ENCODE data around the gene ATF7. TPM values are rescaled to one million over a fixed set of nuclear protein-coding genes. Genes with fewer than 3 reads are reported as not detected.

ATF7 gene
- total RNA-seq, 4 donors from 2014 or later, result 26.7 to 54.9 (median 33.3) TPM

DNA sequence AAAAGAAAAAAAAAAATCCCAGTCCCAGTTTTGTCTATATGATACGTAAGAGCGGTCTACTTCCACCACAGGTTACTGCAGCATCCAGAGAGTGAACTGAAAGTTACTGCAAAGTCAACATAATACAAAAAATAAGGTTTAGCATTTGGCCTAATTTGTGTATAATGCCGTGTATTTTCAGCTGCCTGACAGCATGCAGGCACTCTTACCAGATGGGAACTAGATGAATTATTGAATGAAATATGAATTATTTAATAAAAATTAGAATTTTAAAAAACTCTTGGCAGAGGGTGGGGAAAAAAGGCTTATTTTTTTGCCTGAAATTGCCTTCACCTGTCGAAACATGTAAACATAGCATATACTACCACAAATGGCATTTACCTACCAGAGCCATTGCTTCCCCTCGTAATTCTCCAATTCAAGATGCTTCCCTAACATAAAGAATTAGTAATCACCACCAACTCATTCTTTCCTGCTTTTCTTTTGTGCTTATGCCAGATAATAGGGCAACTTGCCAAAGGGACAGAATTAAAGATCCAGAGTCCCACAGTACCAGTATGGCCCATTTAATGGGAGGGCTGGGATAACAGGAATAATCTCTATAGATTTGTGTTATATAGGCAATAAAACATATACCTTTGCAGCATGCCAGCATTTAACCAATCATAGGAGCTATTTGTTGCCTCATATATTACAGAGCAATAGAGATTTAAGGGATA, 31.1 kb downstream of the ATF7 start:
- H3K4me3 ChIP-seq, result no peak overlapping the region
- H3K27me3 ChIP-seq, result no peaks in the 10 kb centered on the region
- WGBS, 2 donors (ENCODE audit: low coverage in 1 of 2), result 68 to 69% methylated on average over 5 of the region's 5 CpGs
- H3K36me3 ChIP-seq, result no peaks in the 10 kb centered on the region
- ATAC-seq, result no peak
- H3K9me3 ChIP-seq, result no peaks in the 10 kb centered on the region
- peak overlapping the region in 3 of 4 donors; percentile 14 to 62 (median 53) for H3K27ac ChIP-seq
- TF ChIP-seq POLR2AphosphoS5 (IDR thresholded peaks at IDR 0.05) (no peak), POLR2A (IDR thresholded peaks at IDR 0.05) (no peak), EP300 (IDR thresholded peaks at IDR 0.05) (no peak)
- TF ChIP-seq, protein P1, sequence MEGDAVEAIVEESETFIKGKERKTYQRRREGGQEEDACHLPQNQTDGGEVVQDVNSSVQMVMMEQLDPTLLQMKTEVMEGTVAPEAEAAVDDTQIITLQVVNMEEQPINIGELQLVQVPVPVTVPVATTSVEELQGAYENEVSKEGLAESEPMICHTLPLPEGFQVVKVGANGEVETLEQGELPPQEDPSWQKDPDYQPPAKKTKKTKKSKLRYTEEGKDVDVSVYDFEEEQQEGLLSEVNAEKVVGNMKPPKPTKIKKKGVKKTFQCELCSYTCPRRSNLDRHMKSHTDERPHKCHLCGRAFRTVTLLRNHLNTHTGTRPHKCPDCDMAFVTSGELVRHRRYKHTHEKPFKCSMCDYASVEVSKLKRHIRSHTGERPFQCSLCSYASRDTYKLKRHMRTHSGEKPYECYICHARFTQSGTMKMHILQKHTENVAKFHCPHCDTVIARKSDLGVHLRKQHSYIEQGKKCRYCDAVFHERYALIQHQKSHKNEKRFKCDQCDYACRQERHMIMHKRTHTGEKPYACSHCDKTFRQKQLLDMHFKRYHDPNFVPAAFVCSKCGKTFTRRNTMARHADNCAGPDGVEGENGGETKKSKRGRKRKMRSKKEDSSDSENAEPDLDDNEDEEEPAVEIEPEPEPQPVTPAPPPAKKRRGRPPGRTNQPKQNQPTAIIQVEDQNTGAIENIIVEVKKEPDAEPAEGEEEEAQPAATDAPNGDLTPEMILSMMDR (IDR thresholded peaks at IDR 0.05), result no peak
- peaks cover 13 to 85% (median 28%) of the 10 kb centered on the region in 3 donors for H3K4me1 ChIP-seq

DNA sequence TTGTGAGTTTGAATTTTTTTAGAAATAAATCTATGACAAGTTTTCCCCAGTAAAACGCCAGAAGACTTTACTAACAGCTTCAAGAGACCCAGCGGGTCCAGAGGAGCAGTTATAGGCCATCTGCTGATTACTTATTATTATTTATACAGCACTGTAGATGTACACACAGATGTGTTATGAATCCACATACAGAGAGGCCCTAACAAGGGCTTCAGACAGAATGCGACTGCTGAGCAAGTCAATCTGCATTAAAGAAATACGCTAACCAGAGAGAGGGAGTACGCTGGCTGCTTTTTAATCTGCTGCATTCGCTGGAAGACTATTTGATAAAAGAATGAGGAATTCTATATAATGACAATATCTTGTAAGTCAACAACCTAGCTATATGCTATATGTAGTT, 32.5 kb downstream of the ATF7 start:
- Histone ChIP-seq H3K4me3 (no peak overlapping the region), H3K27ac (peak overlapping the region in 1 of 4 donors; percentile 62), H3K4me1 (peaks cover 13 to 87% (median 28%) of the 10 kb centered on the region in 3 donors), H3K9me3 (no peaks in the 10 kb centered on the region), H3K36me3 (no peaks in the 10 kb centered on the region), H3K27me3 (no peaks in the 10 kb centered on the region)
- TF ChIP-seq POLR2AphosphoS5 (IDR thresholded peaks at IDR 0.05) (no peak), POLR2A (IDR thresholded peaks at IDR 0.05) (no peak), EP300 (IDR thresholded peaks at IDR 0.05) (no peak)
- TF ChIP-seq, protein P1 (IDR thresholded peaks at IDR 0.05), result no peak
- WGBS, 2 donors (ENCODE audit: low coverage in 1 of 2), result 86% methylated on average over 6 of the region's 6 CpGs
- no peak for ATAC-seq

DNA sequence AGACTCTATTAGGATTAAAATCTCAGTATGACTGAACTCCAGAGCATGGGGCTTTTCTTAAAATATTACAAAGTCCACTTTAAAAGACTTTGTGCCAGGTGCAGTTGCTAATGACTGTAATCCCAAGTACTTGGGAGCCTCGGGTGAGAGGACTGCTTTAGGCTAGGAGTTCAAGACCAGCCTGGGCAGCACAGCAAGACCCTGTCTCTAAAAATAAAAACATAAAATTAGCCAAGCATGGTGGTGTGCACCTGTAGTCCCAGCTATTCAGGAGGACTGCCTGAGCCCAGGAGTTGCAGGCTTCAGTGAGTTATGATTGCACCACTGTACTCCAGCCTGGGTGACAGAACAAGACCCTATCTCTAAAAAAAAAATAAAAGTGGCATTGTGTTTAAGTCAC, 33.2 kb downstream of the ATF7 start:
- Histone ChIP-seq H3K9me3 (no peaks in the 10 kb centered on the region), H3K27me3 (no peaks in the 10 kb centered on the region), H3K4me3 (no peak overlapping the region), H3K36me3 (no peaks in the 10 kb centered on the region), H3K27ac (no peak overlapping the region), H3K4me1 (peaks cover 13 to 93% (median 28%) of the 10 kb centered on the region in 3 donors)
- 40 to 60% methylated on average over 1 of the region's 1 CpG for WGBS, 2 donors (ENCODE audit: low coverage in 1 of 2)
- TF ChIP-seq, protein P1 (IDR thresholded peaks at IDR 0.05), result no peak
- TF ChIP-seq EP300 (IDR thresholded peaks at IDR 0.05) (no peak), POLR2A (IDR thresholded peaks at IDR 0.05) (no peak), POLR2AphosphoS5 (IDR thresholded peaks at IDR 0.05) (no peak)
- ATAC-seq, result no peak

DNA sequence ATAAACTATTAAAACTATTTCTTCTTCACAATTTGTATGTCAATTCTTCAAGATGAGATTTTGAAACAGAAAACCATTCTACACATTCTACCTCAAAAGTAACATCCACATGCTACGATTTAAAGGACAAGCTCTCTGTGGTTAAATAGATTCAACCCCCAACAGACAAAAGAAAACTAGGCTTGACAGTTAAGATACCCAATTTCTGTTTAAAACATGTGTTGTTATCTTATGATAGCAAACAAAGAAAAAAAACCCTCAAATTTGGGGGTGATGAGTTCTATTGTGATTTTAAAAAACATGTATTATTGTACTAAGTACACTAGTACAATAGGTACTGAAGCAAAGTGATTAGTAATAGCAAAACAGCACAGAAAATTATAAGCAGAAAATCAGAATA, 33.8 kb downstream of the ATF7 start:
- no peak for ATAC-seq
- Histone ChIP-seq H3K4me3 (no peak overlapping the region), H3K27ac (peak overlapping the region in 2 of 4 donors; percentile 20 to 57), H3K9me3 (no peaks in the 10 kb centered on the region), H3K27me3 (no peaks in the 10 kb centered on the region), H3K36me3 (no peaks in the 10 kb centered on the region), H3K4me1 (peaks cover 13 to 92% (median 28%) of the 10 kb centered on the region in 3 donors)
- 75 to 85% methylated on average over 1 of the region's 1 CpG for WGBS, 2 donors (ENCODE audit: low coverage in 1 of 2)
- no peak for TF ChIP-seq POLR2AphosphoS5 (IDR thresholded peaks at IDR 0.05)
- TF ChIP-seq EP300 (IDR thresholded peaks at IDR 0.05), result no peak
- no peak for TF ChIP-seq POLR2A (IDR thresholded peaks at IDR 0.05)
- TF ChIP-seq, protein P1 (IDR thresholded peaks at IDR 0.05), result no peak
